GM19238 (cell line): Measurements from ENCODE around the gene PCCA.

Experiments used
- DNase-seq: peaks from one replicate; pipeline ENCODE4 v3.0.0; 2011; ENCODE audit warnings: low spot score; ENCODE audit not compliant: insufficient read length

Gene PCCA

DNA sequence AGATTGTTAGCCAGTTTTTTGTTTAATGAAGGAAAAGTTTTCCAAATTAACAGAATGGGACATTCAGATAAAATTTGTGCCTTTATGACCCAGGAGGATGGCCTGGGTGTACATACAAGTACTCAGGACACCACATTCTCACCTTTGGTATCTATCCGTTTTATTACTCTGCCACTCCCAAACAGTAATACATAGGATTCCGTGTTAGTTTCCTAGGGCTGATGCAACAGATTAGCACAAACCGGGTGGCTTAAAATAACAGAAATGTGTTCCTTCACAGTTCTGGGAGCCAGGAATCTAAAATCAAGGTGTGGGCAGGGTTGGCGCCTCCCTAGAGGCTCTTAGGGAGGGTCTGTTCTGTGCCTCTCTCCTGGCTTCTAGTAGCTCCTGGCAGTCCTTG is 369.8 kb downstream of the PCCA start:
- no peak for DNase-seq

DNA sequence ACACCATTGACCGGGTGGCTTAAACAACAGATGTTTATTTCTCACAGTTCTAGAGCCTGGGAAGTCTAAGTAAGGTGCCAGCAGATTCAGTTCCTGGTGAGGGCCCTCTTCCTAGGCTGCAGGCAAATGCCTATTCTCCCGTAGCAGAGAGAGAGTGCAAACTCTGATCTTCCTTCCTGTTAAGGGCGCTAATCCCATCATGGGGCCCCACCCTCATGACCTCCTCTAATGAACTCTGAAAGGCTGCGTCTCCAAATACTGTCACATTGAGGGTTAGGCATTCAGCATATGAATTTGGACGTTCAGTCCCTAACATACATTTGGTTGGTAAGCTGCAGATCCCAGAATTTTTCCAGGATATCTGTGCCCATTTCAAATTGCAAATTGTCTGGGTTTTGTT is 370.9 kb downstream of the PCCA start:
- no peak for DNase-seq

DNA sequence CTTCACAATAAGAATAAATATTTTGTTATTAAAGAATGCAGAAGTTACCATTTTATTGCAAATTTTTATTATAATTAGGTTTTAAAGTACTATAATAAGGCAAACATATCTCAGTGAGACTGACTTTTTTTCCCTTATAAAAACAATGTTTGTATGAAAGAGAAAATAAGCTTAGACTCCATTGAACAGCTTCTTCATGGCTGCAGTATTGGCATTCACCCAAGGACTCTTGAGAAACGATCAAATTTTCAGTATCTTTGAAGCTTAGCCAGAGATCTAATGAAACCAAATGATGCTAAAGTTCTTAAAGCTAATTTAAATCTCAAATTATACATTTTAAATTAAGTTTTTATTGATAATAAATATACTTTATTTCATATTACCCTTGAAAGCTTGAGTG is 371.4 kb downstream of the PCCA start:
- DNase-seq: no peak

DNA sequence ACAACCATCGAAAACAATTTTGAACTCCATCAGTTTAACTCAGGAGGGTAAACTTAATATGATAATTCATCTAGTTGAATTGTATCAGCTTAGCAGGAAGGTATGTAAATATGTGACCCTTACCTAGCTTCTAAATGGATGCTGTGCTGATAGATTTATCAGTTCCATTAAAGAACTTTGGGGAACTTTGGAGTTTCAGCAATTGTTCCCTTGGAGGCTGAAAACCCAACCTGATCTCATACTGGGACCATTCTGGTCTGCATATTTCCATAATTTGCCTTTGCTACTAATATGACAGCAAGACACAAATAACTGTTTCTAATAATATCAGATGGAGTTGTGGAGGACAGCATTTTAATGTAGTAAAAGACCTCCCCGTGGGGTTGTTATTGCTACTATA is 371.9 kb downstream of the PCCA start:
- no peak for DNase-seq

DNA sequence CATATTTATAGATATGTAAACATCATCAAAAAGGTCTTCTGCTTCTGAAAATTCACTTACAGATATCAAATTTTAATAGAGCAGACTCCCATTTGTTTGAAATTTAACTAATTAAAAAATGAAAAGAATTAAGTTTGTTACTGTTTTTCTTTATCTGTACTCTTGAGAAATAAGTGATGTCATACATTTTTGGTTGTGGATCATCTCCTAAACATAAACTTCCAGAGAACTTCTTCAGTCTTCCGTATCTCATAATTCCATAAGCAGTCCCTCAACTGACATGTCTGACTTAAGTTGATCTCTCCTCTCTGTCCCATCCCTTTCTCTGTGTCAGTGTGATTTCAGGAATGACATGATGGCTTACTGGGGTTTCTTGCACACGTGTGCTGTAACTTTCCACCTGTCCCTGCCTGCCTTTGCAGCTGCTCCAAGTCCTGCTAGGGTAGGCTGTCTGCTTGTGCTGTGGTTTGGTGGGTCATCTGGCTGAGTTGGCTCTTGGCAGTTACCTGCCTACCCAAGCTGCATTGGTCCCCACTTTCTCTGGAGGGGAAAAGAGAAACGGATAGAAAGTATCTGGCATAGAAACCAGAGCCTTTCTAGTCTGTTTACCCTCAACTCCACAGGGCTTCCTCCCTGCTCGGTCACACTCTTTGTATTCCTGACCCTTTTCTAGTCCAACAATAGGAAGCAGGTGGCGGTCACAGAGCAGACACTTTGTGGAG is 372.6 kb downstream of the PCCA start:
- DNase-seq: no peak

DNA sequence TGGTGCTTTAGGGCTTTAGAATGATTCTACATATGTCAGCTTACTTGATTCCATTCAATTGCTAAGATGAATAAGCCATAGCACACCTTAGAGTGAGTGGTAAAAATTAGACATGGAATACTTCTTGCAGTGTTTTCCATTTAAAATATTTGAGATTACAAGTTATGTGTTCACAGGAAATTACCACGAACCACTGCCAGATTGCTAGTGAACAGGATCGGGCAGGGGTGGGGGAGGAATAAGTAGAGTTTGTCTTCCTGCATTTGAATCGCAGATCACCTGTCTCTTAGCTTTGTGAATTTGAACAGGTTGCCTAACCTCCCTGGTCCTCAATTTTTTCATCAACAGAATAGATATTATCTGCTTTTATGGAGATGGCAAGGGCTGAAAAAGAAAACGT is 375.1 kb downstream of the PCCA start:
- no peak for DNase-seq

DNA sequence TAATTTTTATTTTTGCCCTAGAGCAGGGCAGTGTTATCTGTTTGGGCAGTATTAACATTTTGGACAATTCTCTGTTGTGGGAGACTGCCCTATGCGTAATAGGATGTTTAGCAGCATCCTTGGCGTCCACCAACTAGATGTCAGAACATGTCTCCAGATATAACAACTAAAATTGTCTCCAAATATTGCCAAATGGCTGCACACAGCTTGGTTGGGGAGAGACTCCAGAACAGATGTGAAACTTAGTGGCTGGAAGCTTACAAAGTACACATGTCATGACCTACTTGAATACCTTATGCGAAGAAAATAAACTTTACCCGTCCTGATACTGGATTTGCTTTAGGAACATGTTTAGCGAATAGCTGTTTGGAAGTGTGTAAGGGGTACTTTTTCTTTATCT is 376.7 kb downstream of the PCCA start:
- no peak for DNase-seq

DNA sequence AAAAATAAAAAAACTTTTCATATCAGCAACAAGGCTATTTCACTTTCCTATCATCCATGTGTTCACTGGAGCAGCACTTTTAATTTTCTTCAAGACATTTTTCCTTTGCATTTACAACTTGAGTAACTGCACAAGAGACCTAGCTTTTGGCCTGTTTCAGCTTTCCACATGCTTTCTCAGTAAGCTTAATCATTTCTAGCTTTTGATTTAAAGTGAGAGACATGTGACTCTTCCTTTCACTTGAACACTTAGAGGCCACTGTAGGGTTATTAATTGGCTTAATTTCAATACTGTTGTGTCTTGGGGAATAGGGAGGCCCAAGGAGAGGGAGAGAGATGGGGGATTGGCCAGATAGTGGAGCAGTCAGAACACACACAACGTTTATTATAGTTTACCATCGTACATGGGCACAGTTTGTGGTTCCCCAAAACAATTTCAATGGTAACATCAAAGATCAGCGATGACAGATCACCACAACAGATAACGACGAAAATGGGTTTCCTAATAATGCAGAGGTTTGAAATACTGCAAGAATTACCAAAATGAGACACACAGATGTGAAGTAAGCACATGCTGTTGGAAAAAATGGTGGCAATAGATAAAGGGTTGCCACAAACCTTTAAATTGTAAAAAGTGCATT is 382.1 kb downstream of the PCCA start:
- no peak for DNase-seq

DNA sequence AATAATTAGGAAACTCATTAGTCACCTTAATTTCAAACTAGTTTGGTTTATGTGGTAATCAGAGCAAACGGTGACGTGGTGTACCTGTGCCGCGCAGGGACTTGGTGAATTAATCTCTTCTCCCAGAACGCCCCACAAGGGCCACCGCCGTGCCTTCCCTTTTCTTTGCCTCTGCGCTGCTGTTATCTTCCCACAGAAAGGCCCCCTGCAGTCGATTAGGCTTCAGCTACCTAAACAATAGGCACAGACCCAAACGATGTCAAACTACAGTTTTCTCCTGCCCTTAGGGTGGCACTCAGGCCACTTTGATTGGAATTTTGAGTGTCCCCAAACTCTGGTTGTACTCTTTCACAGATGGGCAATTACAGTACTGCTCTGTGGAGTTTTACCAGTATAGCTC is 384.2 kb downstream of the PCCA start:
- no peak for DNase-seq

DNA sequence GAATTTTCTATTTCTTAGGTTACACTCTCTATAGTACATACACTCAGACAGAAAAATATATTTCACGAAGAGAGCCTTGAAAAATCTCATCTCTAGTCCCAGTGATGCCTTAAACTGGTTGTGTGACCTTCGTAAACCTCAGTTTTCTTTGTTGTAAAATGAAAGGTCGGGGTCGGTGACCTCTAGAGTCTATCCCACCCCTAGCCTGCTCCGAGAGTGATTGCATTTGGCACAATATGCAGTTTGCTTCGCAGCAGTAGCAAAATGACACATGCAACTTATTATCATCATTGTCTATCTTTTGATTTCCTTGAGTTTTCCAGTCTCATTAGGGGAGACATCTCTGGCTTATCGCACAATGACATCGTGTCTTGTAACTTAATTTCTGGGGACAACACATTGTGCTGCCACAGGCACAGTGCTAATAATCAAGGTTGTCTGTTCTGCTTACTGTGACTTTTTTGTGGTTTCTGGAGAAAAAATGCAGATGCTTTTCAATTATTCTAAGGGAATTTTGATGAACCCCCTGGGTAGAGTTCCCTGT is 384.7 kb downstream of the PCCA start:
- DNase-seq: no peak

DNA sequence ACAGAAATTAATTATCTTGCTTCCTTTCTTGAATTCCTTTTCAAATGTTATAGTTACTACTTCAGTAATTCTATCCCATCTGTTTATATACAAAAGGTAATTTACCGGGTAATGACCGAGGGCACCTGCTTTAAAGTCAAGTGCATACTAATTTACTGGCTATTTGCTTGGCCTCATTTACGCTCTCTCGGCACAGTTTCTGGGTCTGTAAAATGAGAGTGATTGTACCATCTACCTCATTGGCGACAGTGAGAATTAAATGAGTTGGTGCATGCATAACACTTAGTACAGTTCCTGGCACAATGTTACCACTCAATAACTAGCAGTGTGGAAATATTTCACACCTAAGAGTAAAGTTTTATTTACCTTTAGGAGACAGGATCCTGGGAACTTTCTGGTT is 388.1 kb downstream of the PCCA start:
- no peak for DNase-seq

DNA sequence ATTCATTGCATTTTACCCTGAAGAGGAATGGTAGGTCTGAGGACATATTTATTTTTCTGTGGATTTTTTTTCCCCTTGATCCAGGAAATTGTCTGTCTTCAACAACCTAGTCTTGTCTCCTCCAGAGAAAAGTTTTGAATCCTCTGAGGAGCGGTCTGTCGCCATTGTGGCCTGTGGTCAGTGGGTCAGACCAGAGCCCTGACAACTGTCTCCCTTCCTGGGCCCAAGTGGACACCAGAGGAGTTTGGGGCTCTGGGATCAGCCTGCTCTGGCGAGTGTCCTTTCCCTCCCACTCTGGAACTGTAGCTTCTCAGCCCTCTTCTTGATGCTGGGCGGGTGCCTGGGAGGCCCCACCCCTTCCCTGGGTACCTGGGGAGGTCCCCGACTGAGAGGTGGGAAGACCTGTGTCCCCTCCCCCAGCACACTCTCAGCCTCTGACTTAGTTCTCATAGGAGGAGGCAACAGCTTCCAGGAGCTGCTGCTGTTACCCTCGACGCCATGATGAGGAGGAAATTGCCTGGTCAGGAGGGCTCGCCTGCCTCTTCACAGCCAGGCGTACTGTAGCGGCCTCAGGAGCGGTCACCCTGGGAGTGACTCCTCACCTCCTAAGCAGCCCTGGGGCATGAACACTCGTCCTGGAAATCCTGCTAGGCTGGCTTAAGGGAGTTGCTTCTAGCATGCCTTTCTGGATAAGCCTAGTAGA is 389.4 kb downstream of the PCCA start:
- DNase-seq: no peak

DNA sequence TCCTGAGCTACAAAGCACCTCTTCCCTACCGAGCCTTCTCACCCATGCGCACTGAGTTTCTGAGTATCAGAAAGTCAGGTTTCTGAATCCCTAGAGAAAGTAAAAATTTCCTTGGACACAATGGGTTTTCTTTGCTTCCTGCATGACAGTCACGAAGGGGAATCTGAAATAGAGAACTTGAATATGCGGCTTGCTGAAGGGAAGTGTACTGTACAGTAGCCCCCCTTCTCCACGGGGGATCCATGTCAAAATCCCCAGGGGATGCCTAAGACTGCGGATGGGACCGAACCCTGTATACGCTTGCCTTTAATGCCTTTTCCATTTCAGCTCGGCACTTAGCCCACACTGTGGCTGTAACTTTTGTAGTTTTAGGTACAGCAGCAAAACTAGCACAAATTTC is 391.8 kb downstream of the PCCA start:
- DNase-seq: no peak

DNA sequence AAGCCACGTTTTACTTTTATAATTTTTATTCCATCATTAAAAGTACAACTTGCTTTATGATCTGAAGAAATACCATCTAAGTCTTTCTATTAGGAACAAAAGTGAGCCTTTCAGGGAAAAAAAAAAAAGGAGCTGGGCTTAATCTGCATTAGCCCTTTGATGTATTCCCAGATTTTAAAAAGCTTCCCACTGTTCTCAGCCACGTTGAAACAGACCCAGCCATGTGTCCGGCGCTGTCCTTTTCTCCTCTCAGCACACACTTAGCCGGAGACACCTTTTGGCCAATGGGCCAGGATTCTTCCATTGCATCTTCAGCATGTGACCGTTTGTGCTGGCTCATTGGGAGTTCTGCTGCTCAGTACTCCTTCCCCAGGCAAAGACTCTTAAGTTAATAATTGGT is 394.2 kb downstream of the PCCA start:
- no peak for DNase-seq

DNA sequence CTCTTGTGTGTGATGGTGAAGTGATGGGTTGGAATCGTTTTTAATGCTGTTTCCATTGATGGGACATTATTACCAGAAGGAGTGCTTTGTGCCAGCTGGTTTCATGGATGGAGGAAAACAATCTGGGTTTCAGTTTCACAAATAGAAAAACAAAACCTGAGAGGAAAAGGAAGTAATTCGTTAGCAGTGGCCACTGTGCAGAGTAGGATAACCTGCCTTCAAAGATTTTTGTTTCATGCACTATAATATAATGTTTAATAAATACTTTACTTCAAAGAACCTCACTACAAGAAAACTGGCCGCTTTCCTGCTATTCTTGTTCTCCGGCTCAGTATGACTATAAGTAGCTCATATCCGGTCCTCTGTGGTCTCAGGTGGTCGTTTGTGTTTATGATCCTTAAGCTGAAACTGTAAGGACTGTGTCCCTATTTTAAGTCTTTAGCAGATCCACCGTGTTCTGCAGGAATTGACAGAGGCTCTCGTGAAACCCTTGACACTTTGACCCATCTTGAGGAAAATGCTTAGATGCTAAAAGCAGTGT is 395.0 kb downstream of the PCCA start:
- no peak for DNase-seq

DNA sequence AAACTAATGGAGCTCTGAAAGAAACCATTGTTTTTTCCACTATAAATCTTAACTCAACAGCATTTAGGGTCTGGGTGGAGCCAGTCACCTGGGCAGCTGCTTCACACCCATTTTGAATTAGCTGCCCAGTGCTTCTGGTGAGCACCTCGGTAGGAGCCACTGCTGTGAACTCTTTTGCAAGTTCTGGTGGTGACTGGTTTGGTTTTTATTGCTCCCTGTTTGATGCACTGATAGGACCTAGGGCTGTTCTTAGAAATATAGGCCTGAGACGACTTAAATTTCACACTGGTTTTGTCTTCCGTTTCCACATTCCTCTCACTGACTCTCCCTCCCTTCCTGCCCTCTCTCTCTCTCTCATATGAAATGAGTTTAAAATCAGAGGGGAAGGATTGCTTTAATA is 395.8 kb downstream of the PCCA start:
- no peak for DNase-seq

DNA sequence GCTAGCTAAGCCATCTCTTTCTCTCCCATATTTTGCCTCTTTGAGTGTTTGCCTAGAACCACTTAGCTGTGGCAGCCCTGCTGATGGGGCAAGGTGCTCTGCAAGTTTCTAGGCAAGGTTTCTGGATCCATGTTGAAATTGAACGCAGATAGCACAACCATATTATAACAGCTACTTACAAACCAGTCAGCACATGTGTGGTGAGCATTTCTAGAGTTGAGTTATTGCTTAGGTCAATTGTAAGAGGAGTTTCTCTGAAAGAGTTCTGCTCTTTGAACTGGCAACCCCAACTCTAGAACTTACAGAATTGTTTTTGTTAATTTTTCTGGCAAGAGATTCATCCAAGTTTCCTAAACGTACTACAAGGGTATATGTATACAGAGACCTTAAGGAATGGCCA is 396.4 kb downstream of the PCCA start:
- DNase-seq: no peak

DNA sequence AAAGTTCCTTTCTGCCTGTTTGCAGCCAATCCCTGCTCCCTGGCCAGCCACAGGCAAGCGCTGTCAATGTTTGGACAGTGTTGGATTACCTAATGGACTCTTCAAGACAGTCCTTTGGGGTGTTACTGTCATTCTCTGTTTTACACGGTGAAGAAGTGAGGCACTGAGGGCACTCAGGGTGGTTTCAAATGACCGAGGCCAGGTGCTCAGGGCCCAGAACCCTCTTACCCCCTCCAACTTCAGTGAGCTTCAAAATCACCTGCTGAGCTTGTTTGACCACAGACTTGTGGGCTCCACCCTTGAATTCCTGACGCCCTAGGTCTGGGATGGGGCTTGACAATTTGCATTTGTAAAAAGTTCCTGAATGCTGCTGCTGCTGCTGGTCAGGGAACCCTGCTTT is 401.8 kb downstream of the PCCA start:
- DNase-seq: no peak

DNA sequence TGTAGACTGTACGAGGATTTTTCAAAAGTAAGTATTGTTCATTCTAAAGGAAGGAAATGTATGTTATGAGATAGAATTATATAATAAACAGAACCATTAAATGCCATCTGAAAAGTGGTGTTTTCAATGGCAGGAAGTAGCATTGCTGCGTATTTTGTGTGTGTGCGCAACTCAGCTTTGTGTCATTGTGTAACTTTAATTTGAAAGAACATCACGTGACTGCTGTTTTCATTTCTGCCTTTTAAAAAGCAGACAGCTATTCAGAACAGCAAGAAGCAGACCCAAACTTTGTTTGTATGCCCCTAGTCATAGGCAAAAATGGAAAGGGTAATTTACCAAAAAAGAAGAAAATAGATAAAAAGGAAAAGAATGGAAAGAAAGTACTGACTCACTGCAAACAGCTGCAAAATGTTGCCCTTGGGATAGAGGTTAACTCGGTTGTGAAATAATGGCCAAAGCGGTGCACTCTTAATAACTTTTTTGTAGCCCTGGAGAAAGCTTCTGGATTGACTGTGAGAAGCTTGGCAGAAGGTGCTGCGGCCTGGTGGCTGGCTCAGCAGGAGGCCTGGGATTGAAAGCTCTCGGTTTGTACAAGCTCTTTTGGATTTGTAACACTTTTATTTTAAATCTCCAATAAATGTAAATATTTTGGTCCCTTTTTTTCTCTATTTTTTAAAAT is 402.4 kb downstream of the PCCA start:
- no peak for DNase-seq

DNA sequence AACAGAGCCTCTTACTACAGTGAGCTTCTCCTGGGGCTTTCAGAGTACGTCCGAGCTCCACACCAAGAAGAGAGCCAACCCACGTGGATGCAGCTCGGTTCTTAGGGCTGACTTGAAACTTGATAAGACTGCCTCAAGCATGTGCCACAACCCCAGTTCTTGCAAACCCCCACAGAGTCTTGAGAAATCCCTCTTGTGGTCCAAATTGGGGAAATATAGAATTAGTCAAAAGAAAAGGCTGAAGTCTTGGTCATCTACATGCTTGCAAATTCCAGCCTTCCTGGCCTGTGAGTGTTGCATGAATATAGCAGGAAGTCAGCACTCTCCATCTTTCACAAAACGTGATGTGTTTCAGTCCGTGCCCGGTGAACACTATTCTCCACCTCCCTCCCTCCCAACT is 404.5 kb downstream of the PCCA start:
- no peak for DNase-seq

DNA sequence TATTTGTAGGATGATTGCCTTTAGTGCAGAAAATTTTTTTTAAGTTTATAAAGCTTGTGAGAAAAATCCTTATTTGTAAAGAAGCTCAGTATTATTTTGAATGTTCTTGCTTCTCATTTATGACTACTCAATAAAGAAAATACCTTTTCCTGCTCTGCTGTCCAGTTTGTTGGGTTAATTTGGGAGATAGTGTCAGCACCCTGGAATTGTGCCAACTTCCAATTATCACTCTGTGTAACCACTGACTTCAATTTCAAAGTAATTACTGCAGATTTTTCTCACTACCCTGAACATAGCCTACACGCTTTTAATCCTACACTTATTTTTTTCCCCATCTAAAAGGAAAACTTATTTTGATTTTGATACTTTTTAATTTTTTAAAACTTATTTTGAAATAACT is 406.6 kb downstream of the PCCA start:
- no peak for DNase-seq

DNA sequence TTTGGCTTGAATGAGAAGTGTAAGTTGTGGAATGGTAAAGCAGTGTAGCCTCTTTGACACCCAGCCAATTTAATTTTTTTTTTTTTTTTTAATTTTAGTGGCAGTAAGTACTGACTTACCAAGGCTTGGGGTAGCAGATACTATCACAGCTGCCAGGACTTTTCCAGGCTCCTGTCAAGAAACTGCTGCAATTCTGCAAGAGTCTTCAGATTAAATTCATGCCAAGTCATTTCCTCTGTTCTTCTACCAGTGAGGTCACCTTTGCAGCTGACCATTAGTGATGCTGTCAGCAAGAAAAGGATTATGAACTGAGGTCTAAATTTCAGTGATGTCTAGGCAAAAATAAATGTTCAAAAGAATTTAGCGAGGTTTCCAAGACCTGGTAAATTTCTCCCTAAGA is 408.5 kb downstream of the PCCA start:
- DNase-seq: no peak
